ENCODE results near the gene TFCP2.

DNA sequence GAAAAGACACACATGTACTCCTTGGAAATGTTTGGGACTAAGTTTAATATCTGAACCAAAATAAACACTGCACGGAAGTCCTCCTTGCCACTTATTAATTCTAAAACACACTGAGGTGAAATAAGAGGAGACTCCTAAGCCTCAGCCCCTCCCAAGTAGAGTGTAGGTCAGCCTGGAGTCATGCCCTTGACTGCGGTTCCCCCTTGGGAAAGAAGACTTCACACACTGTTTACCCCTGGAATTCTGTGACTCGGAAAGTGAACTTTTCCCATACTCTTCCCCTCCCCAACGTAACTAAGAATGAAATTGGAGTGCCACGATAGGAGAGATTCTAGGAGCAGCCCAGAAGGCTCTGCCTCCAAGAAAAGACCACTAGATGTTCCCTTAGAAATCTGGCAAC, 8.6 kb upstream of the TFCP2 start:
- TF ChIP-seq FOXA1 (IDR thresholded peaks at IDR 0.05) (no peak), L3MBTL2 (conservative IDR thresholded peaks at IDR 0.05) (no peak), FOXM1 (IDR thresholded peaks at IDR 0.05; ENCODE audit: borderline replicate concordance) (no peak)

Data from HEK293T (cell line).